Gastrocnemius medialis (tissue), 4 donors: ENCODE data around the gene FOLR1. TPM values are rescaled to one million over a fixed set of nuclear protein-coding genes. Genes with fewer than 3 reads are reported as not detected.
A peak's percentile ranks its signal among the peaks of the same experiment; 100 is the strongest.

Experiments
- ATAC-seq, 2 donors: fragments of 150-250 bp; one replicate each; pipeline ENCODE4 v1.9.1; 2016
- DNase-seq, 2 donors: peaks; one replicate each; pipeline ENCODE4 v3.0.0-alpha.2; 2019
- H3K27ac ChIP-seq, 4 donors: fragments of 200-600 bp; sonication (generic); 1 replicate in 1 of 4; 2 replicates in 3 of 4; pipeline ENCODE4 v1.5.1; 2016 to 2018; ENCODE audit warnings: mild to moderate bottlenecking in 2 of 4, moderate library complexity in 1 of 4
- H3K27me3 ChIP-seq, 3 donors: fragments of 200-600 bp; sonication (generic) in 2 of 3; 1 replicate in 1 of 3; 2 replicates in 2 of 3; pipeline versions ENCODE4 v1.5.1 to v1.6.0; 2016 to 2019; ENCODE audit warnings: mild to moderate bottlenecking in 1 of 3, moderate library complexity in 1 of 3
- H3K36me3 ChIP-seq, 2 donors: fragments of 200-600 bp; sonication (generic) in 1 of 2; one replicate each; pipeline ENCODE4 v1.5.1; 2017 to 2018
- H3K4me1 ChIP-seq, 2 donors: fragments of 200-600 bp; sonication (generic) in 1 of 2; one replicate each; pipeline ENCODE4 v1.5.1; 2016 to 2017; ENCODE audit warnings: mild to moderate bottlenecking in 2 of 2
- H3K4me3 ChIP-seq, 4 donors: fragments of 200-600 bp; sonication (generic) in 3 of 4; 1 replicate in 1 of 4; 2 replicates in 3 of 4; pipeline ENCODE4 v1.5.1; 2016 to 2019; ENCODE audit warnings: mild to moderate bottlenecking in 2 of 4
- H3K9me3 ChIP-seq, 3 donors: fragments of 200-600 bp; sonication (generic) in 2 of 3; 1 replicate in 1 of 3; 2 replicates in 2 of 3; pipeline ENCODE4 v1.5.1; 2016 to 2019
- POLR2A ChIP-seq, 2 donors: fragments of 450-650 bp; IDR thresholded peaks; one replicate each; pipeline ENCODE4 v1.6.1; 2017; ENCODE audit warnings: antibody characterized with exemption in 2 of 2, mild to moderate bottlenecking in 2 of 2, moderate library complexity in 2 of 2
- in situ Hi-C, 4 donors: fragments of 200-750 bp; cut with MboI; loops; one replicate each; pipeline versions ENCODE4 v1.15.0 to v1.8.0; 2017; ENCODE audit warnings: low sequenced_read_pairs in 4 of 4
- intact Hi-C: fragments of 100-400 bp; cut with DNase I; formaldehyde crosslinking; loops from one replicate; pipeline ENCODE4 v1.15.1; 2023; ENCODE audit warnings: low total_unique reads
- total RNA-seq, 4 donors: library from RNA; depleted of rRNA; stranded (reverse); fragments of >200 nt; gene quantifications; one replicate each; pipeline versions ENCODE4 v1.1.0 to v1.2.3, GENCODE V29; 2016
- TF ChIP-seq, protein P1 (sequence below), 5 experiments: fragments of 450-650 bp in 3 of 5; fragments of 200-600 bp in 2 of 5; sonication (generic) in 2 of 5; IDR thresholded peaks in 4 of 5; conservative IDR thresholded peaks in 1 of 5; 1 replicate in 4 of 5; 2 replicates in 1 of 5; pipeline ENCODE4 v1.5.1; 2016 to 2019; ENCODE audit warnings: antibody characterized with exemption in 5 of 5, mild to moderate bottlenecking in 3 of 5, moderate library complexity in 3 of 5

The FOLR1 gene
- total RNA-seq, 4 donors from 2014 or later: not detected

DNA sequence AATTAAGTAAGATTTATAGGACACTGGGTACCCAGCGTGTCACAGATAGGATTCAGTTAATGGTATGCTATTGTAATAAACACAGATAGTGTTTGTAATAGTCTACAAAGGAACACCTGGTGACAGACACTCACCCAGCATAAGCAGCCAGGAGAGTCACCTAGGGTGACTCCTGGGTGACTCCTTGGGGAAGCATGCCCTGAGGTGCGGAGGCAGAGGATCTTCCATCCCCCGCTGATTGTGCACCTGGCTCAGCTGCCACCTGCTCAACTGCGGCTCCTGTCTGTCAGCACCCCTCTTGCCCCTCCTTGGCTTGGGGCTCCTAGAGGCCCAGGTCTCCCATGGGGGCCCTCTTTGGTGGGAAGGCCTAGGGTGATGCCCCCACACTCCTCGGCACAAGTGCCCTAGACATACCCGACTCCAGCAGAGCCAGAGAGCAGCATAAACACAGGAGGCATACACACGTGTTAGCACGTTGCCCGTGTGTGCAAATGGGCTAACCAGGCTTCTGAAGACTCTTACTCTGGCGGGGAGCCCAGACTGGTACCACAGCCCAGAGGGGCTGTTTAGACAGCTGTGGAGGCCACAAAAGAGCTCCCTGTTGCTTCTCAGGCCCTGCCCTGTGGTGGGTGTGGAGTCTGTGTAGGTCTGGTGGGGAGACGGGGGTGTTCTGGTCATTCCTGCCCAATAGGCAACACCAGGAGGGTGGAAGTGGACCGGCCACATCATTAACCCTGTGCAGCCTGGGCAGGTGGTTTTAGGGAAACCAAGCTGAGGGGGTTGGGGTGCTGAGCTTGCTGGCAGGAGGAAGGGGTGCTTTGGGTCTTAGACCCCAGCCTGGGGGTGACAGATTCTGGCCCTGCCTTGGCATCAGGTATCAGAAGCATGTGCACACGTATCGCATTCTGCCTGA is 35.6 kb downstream of the FOLR1 start:
- Histone ChIP-seq H3K4me1 (peaks cover 13 to 21% of the 10 kb centered on the region in 2 donors), H3K9me3 (no peaks in the 10 kb centered on the region), H3K27me3 (no peaks in the 10 kb centered on the region), H3K27ac (peak overlapping the region in 1 of 4 donors; percentile 7), H3K4me3 (no peak overlapping the region), H3K36me3 (peaks cover 0 to 54% of the 10 kb centered on the region in 2 donors)
- TF ChIP-seq, protein P1, sequence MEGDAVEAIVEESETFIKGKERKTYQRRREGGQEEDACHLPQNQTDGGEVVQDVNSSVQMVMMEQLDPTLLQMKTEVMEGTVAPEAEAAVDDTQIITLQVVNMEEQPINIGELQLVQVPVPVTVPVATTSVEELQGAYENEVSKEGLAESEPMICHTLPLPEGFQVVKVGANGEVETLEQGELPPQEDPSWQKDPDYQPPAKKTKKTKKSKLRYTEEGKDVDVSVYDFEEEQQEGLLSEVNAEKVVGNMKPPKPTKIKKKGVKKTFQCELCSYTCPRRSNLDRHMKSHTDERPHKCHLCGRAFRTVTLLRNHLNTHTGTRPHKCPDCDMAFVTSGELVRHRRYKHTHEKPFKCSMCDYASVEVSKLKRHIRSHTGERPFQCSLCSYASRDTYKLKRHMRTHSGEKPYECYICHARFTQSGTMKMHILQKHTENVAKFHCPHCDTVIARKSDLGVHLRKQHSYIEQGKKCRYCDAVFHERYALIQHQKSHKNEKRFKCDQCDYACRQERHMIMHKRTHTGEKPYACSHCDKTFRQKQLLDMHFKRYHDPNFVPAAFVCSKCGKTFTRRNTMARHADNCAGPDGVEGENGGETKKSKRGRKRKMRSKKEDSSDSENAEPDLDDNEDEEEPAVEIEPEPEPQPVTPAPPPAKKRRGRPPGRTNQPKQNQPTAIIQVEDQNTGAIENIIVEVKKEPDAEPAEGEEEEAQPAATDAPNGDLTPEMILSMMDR (IDR thresholded peaks at IDR 0.05 in 4 of 5, conservative IDR thresholded peaks at IDR 0.05 in 1 of 5): no peak
- TF ChIP-seq POLR2A (IDR thresholded peaks at IDR 0.05): no peak
- in situ Hi-C loops: no loop called here
- ATAC-seq: no peak
- intact Hi-C loops: no loop called here
- peak in 1 of 2 donors; percentile 15 for DNase-seq

DNA sequence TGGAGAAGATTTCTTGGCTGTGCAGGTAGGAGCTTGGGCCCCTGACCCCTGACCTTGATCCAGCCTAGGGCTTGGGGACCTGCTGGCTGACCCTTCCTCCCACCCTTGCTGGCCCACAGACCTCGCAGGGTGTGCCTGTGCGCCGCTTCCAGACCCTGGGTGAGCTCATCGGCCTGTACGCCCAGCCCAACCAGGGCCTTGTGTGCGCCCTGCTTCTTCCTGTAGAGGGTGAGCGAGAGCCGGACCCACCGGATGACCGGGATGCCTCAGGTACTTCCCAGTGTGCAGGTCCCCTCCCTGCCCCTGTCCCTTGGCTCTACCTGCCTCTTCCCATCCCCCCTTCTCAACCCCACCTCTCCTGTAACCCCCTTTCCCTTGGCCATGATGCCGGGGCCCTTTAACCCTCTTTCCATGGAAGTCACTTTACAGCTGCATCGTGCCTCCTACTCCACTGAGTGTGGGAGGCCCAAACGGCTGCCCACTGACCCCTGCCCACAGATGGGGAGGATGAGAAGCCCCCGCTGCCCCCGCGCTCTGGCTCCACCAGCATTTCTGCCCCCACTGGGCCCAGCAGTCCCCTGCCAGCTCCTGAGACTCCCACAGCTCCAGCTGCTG is 36.4 kb downstream of the FOLR1 start:
- no peaks in the 10 kb centered on the region for H3K9me3 ChIP-seq
- no peak overlapping the region for H3K4me3 ChIP-seq
- intact Hi-C loops (no loop called here), in situ Hi-C loops (no loop called here)
- no peak for ATAC-seq
- H3K27me3 ChIP-seq: no peaks in the 10 kb centered on the region
- peaks cover 0 to 62% of the 10 kb centered on the region in 2 donors for H3K36me3 ChIP-seq
- TF ChIP-seq, protein P1 (IDR thresholded peaks at IDR 0.05 in 4 of 5, conservative IDR thresholded peaks at IDR 0.05 in 1 of 5): no peak
- TF ChIP-seq POLR2A (IDR thresholded peaks at IDR 0.05): no peak
- peak in 1 of 2 donors; percentile 11 for DNase-seq
- no peak overlapping the region for H3K27ac ChIP-seq
- H3K4me1 ChIP-seq: peaks cover 9 to 18% of the 10 kb centered on the region in 2 donors

DNA sequence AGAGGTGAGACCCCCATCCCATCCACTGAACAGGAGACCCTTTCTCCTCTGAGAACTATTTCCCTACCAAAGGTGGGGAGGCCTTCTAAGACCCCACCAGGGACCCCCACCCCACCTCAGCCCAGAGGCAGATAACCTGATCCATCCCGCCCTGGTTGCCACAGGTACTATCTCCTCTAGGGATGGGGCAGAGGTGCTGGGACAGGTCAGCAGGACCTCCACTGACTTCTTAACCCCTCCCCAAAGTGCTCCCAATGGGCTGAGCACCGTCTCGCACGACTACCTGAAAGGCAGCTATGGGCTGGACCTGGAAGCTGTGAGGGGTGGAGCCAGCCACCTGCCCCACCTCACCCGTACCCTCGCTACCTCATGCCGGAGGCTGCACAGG is 36.9 kb downstream of the FOLR1 start:
- TF ChIP-seq POLR2A (IDR thresholded peaks at IDR 0.05): no peak
- TF ChIP-seq, protein P1 (IDR thresholded peaks at IDR 0.05 in 4 of 5, conservative IDR thresholded peaks at IDR 0.05 in 1 of 5): no peak
- H3K27me3 ChIP-seq: no peaks in the 10 kb centered on the region
- no peak for DNase-seq
- no peaks in the 10 kb centered on the region for H3K9me3 ChIP-seq
- in situ Hi-C loops (no loop called here), intact Hi-C loops (no loop called here)
- H3K27ac ChIP-seq: no peak overlapping the region
- peaks cover 9 to 18% of the 10 kb centered on the region in 2 donors for H3K4me1 ChIP-seq
- ATAC-seq: no peak
- no peak overlapping the region for H3K4me3 ChIP-seq
- H3K36me3 ChIP-seq: peaks cover 0 to 67% of the 10 kb centered on the region in 2 donors

DNA sequence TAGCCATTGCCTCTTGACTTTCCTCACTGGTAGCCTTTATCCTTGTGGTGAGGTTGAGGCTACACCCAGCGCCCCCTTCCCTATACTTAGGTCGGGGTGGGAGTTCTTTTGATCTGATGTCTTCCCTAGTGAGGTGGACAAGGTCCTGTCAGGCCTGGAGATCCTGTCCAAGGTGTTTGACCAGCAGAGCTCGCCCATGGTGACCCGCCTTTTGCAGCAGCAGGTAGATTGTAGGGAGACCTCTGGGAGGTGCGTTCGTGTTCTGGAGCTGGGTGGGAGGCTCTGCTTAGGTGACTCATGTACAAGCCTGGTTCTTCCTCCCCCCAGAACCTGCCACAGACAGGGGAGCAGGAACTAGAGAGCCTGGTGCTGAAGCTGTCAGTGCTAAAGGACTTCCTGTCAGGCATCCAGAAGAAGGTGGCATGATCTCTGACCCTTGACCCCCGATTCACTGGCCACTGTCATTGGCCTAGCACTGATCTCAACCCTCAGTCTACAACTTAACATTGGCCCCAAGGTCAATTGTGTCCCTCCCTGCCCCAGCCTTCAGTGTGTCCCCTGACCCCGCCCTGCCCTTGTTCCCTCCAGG is 37.5 kb downstream of the FOLR1 start:
- no peak overlapping the region for H3K27ac ChIP-seq
- no peak overlapping the region for H3K4me3 ChIP-seq
- no peak for DNase-seq
- in situ Hi-C loops (no loop called here), intact Hi-C loops (no loop called here)
- no peaks in the 10 kb centered on the region for H3K27me3 ChIP-seq
- TF ChIP-seq, protein P1 (IDR thresholded peaks at IDR 0.05 in 4 of 5, conservative IDR thresholded peaks at IDR 0.05 in 1 of 5): no peak
- TF ChIP-seq POLR2A (IDR thresholded peaks at IDR 0.05): no peak
- peaks cover 0 to 72% of the 10 kb centered on the region in 2 donors for H3K36me3 ChIP-seq
- no peak for ATAC-seq
- peaks cover 9 to 18% of the 10 kb centered on the region in 2 donors for H3K4me1 ChIP-seq
- H3K9me3 ChIP-seq: no peaks in the 10 kb centered on the region
